Measurements from ENCODE around the gene GRM8.

Gene GRM8

GRCh38 chr7:127146746-127147536 lies 105.8 kb downstream of the GRM8 start:
- Histone ChIP-seq H3K36me3 (ENCODE audit: control insufficient read depth in 2 of 2, insufficient read depth in 1 of 2, low read length in 2 of 2) (no peaks in the 10 kb centered on the region), H3K27ac (ENCODE audit: extremely low read depth, low read depth, low read length) (no peak overlapping the region), H3K4me1 (ENCODE audit: control insufficient read depth, insufficient read depth, low read length) (no peaks in the 10 kb centered on the region), H3K4me3 (ENCODE audit: low read depth, low read length) (no peak overlapping the region), H3K9me3 (ENCODE audit: control insufficient read depth, insufficient read depth, low read depth, low read length) (no peaks in the 10 kb centered on the region)
- TF ChIP-seq ZIC2 (tag by site-specific recombination; IDR thresholded peaks at IDR 0.05) (no peak), ZNF404 (tag by site-specific recombination; IDR thresholded peaks at IDR 0.05) (no peak), ZNF473 (tag by site-specific recombination; IDR thresholded peaks at IDR 0.05) (no peak), ZNF169 (tag by site-specific recombination; IDR thresholded peaks at IDR 0.05) (no peak), CTCF (tag by site-specific recombination; IDR thresholded peaks at IDR 0.05) (no peak), ZNF791 (tag by site-specific recombination; IDR thresholded peaks at IDR 0.05) (no peak), ZNF645 (tag by site-specific recombination; IDR thresholded peaks at IDR 0.05) (no peak), ZSCAN23 (tag by site-specific recombination; IDR thresholded peaks at IDR 0.05) (no peak), RBAK (tag by site-specific recombination; IDR thresholded peaks at IDR 0.05) (no peak), SP7 (tag by site-specific recombination; IDR thresholded peaks at IDR 0.05) (no peak), ZSCAN18 (tag by site-specific recombination; IDR thresholded peaks at IDR 0.05) (no peak)
- TF ChIP-seq, protein P1, sequence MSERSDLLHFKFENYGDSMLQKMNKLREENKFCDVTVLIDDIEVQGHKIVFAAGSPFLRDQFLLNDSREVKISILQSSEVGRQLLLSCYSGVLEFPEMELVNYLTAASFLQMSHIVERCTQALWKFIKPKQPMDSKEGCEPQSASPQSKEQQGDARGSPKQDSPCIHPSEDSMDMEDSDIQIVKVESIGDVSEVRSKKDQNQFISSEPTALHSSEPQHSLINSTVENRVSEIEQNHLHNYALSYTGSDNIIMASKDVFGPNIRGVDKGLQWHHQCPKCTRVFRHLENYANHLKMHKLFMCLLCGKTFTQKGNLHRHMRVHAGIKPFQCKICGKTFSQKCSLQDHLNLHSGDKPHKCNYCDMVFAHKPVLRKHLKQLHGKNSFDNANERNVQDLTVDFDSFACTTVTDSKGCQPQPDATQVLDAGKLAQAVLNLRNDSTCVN (tag by site-specific recombination; optimal IDR thresholded peaks at IDR 0.05): no peak
- TF ChIP-seq, protein P2, sequence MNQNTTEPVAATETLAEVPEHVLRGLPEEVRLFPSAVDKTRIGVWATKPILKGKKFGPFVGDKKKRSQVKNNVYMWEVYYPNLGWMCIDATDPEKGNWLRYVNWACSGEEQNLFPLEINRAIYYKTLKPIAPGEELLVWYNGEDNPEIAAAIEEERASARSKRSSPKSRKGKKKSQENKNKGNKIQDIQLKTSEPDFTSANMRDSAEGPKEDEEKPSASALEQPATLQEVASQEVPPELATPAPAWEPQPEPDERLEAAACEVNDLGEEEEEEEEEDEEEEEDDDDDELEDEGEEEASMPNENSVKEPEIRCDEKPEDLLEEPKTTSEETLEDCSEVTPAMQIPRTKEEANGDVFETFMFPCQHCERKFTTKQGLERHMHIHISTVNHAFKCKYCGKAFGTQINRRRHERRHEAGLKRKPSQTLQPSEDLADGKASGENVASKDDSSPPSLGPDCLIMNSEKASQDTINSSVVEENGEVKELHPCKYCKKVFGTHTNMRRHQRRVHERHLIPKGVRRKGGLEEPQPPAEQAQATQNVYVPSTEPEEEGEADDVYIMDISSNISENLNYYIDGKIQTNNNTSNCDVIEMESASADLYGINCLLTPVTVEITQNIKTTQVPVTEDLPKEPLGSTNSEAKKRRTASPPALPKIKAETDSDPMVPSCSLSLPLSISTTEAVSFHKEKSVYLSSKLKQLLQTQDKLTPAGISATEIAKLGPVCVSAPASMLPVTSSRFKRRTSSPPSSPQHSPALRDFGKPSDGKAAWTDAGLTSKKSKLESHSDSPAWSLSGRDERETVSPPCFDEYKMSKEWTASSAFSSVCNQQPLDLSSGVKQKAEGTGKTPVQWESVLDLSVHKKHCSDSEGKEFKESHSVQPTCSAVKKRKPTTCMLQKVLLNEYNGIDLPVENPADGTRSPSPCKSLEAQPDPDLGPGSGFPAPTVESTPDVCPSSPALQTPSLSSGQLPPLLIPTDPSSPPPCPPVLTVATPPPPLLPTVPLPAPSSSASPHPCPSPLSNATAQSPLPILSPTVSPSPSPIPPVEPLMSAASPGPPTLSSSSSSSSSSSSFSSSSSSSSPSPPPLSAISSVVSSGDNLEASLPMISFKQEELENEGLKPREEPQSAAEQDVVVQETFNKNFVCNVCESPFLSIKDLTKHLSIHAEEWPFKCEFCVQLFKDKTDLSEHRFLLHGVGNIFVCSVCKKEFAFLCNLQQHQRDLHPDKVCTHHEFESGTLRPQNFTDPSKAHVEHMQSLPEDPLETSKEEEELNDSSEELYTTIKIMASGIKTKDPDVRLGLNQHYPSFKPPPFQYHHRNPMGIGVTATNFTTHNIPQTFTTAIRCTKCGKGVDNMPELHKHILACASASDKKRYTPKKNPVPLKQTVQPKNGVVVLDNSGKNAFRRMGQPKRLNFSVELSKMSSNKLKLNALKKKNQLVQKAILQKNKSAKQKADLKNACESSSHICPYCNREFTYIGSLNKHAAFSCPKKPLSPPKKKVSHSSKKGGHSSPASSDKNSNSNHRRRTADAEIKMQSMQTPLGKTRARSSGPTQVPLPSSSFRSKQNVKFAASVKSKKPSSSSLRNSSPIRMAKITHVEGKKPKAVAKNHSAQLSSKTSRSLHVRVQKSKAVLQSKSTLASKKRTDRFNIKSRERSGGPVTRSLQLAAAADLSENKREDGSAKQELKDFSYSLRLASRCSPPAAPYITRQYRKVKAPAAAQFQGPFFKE (tag by site-specific recombination; IDR thresholded peaks at IDR 0.05; ENCODE audit: borderline replicate concordance): no peak
- TF ChIP-seq, protein P3, sequence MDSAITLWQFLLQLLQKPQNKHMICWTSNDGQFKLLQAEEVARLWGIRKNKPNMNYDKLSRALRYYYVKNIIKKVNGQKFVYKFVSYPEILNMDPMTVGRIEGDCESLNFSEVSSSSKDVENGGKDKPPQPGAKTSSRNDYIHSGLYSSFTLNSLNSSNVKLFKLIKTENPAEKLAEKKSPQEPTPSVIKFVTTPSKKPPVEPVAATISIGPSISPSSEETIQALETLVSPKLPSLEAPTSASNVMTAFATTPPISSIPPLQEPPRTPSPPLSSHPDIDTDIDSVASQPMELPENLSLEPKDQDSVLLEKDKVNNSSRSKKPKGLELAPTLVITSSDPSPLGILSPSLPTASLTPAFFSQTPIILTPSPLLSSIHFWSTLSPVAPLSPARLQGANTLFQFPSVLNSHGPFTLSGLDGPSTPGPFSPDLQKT (IDR thresholded peaks at IDR 0.05; ENCODE audit: borderline replicate concordance, low read depth, low read length): no peak
- ChIA-PET CTCF (interaction anchor here (1.4 kb wide), 1 partner anchor 11 kb away, joined by 5 read pairs; no protein-coding TSS in a partner anchor), POLR2A (no interaction called here)
